Endothelial cell of umbilical vein (primary cell): Measurements from ENCODE around the gene RARA. TPM values are rescaled to one million over a fixed set of nuclear protein-coding genes. Genes with fewer than 3 reads are reported as not detected.
"Not testable (repeated sequence)": the region's sequence is repeated elsewhere in the genome, so short reads cannot be mapped to it uniquely, and the experiment has no call there.

ENCODE experiments used
- BruUV-seq: library from RNA; stranded (reverse); fragments of 400-500 nt; replicated peaks from 2 replicates; lab custom pipeline; 2021; lab: Mats Ljungman, UMichigan
- CTCF ChIA-PET: fragments of 300-600, 350-600 bp; sonication (Branson Sonifier 250); formaldehyde crosslinking; loops from one replicate; lab custom pipeline; 2021; ENCODE audit warnings: antibody characterized with exemption, inconsistent platforms; lab: Charles Lee
- POLR2A ChIA-PET: fragments of 300-600, 350-600 bp; sonication (Branson Sonifier 250); formaldehyde crosslinking; loops from one replicate; lab custom pipeline; 2021; ENCODE audit warnings: antibody characterized with exemption, inconsistent platforms; lab: Charles Lee
- DNase-seq: peaks from one replicate; pipeline ENCODE4 v3.0.0-alpha.2; 2011; ENCODE audit warnings: low read depth, low spot score
- FAIRE-seq: peaks from 2 replicates; lab custom pipeline; 2011; peaks lifted over from hg19 to GRCh38; lab: Jason Lieb, UNC
- H2AFZ ChIP-seq: 2 replicates; pipeline ENCODE4 v1.6.0; 2012; ENCODE audit warnings: low read depth, low read length, control low read depth, inconsistent platforms
- H3K27ac ChIP-seq: 2 replicates; pipeline ENCODE4 v1.5.1; 2011; ENCODE audit warnings: low read depth, mild to moderate bottlenecking, control low read depth, low read length, moderate library complexity; ENCODE audit not compliant: insufficient read depth
- H3K27me3 ChIP-seq, 2 experiments: 2 replicates each; pipeline versions ENCODE4 v1.6.0 to v1.6.1; 2011; ENCODE audit warnings: low read length in 2 of 2, mixed read lengths in 1 of 2; ENCODE audit not compliant: control insufficient read depth in 2 of 2, insufficient read depth in 2 of 2
- H3K36me3 ChIP-seq, 2 experiments: 2 replicates in 1 of 2; 3 replicates in 1 of 2; pipeline ENCODE4 v1.5.1; 2011; ENCODE audit warnings: low read length in 2 of 2, mild to moderate bottlenecking in 1 of 2, moderate library complexity in 1 of 2; ENCODE audit not compliant: control insufficient read depth in 2 of 2, insufficient read depth in 2 of 2; ENCODE audit errors: extremely low read depth in 1 of 2
- H3K4me1 ChIP-seq: 3 replicates; pipeline ENCODE4 v1.5.1; 2011; ENCODE audit warnings: mild to moderate bottlenecking, low read length; ENCODE audit not compliant: control insufficient read depth, insufficient read depth; ENCODE audit errors: extremely low read depth
- H3K4me2 ChIP-seq: 2 replicates; pipeline ENCODE4 v1.6.1; 2011; ENCODE audit warnings: low read length, control low read depth, mixed read lengths; ENCODE audit not compliant: insufficient read depth
- H3K4me3 ChIP-seq, 3 experiments: fragments of 200-600 bp in 1 of 3; sonication (generic), shearing (Covaris generic) in 1 of 3; replicated peaks in 1 of 3; 2 replicates each; pipeline ENCODE4 v1.5.1; 2011 to 2016; ENCODE audit warnings: control low read depth in 3 of 3, low read length in 3 of 3, mild to moderate bottlenecking in 2 of 3, inconsistent platforms in 1 of 3, low read depth in 1 of 3, moderate library complexity in 1 of 3; ENCODE audit not compliant: insufficient read depth in 1 of 3
- H3K79me2 ChIP-seq: 2 replicates; pipeline ENCODE4 v1.6.0; 2012; ENCODE audit warnings: low read length, inconsistent platforms; ENCODE audit not compliant: control insufficient read depth, insufficient read depth
- H3K9ac ChIP-seq: replicated peaks from 2 replicates; pipeline ENCODE3; 2011; ENCODE audit warnings: low read length, control low read depth; ENCODE audit not compliant: insufficient read depth; ENCODE audit errors: extremely low read depth
- H3K9me1 ChIP-seq: replicated peaks from 3 replicates; pipeline ENCODE4 v1.6.0; 2011; ENCODE audit warnings: mild to moderate bottlenecking, low read length; ENCODE audit not compliant: control insufficient read depth, insufficient read depth; ENCODE audit errors: extremely low read depth
- H3K9me3 ChIP-seq: replicated peaks from 2 replicates; pipeline ENCODE4 v1.5.1; 2012; ENCODE audit warnings: low read length, inconsistent platforms; ENCODE audit not compliant: control insufficient read depth, insufficient read depth
- H4K20me1 ChIP-seq: replicated peaks from 2 replicates; pipeline ENCODE3; 2011; ENCODE audit warnings: mild to moderate bottlenecking, low read length; ENCODE audit not compliant: control insufficient read depth, insufficient read depth; ENCODE audit errors: extremely low read depth
- EZH2 ChIP-seq: IDR thresholded peaks from 2 replicates; pipeline ENCODE4 v1.6.1; 2012; ENCODE audit warnings: borderline replicate concordance, low read depth, mild to moderate bottlenecking, moderate library complexity, low read length, inconsistent platforms; ENCODE audit not compliant: severe bottlenecking
- FOS ChIP-seq: IDR thresholded peaks from 2 replicates; pipeline ENCODE4 v1.6.1; 2011; ENCODE audit warnings: mild to moderate bottlenecking, low read length, moderate library complexity, borderline replicate concordance; ENCODE audit not compliant: insufficient read depth
- GATA2 ChIP-seq: IDR thresholded peaks from 2 replicates; pipeline ENCODE4 v1.7.0; 2011; ENCODE audit warnings: low read depth, mild to moderate bottlenecking, moderate library complexity, mixed read lengths, low read length; ENCODE audit not compliant: insufficient read length, insufficient read depth
- JUN ChIP-seq: IDR thresholded peaks from 2 replicates; pipeline ENCODE4 v1.6.1; 2011; ENCODE audit warnings: borderline replicate concordance, low read depth; ENCODE audit not compliant: insufficient read length, insufficient read depth
- MYC ChIP-seq: IDR thresholded peaks from one replicate; pipeline ENCODE4 v1.6.1; 2011; ENCODE audit warnings: mild to moderate bottlenecking, low read depth, low read length
- POLR2A ChIP-seq: IDR thresholded peaks from 2 replicates; pipeline ENCODE4 v1.6.1; 2012; ENCODE audit warnings: low read depth, mild to moderate bottlenecking, control low read depth, low read length
- POLR2AphosphoS5 ChIP-seq: IDR thresholded peaks from 2 replicates; pipeline ENCODE4 v1.6.1; 2012; ENCODE audit warnings: low read depth, mild to moderate bottlenecking, control low read depth, low read length, moderate library complexity; ENCODE audit not compliant: insufficient read depth
- dilution Hi-C: fragments of 300-500 bp; cut with MboI; formaldehyde crosslinking; loops from one replicate; pipeline ENCODE4 v1.15.0; 2019; ENCODE audit warnings: low sequenced_read_pairs; ENCODE audit not compliant: extremely low pct_ligation_motif_present
- intact Hi-C: fragments of 100-400 bp; cut with micrococcal nuclease; formaldehyde crosslinking; loops from one replicate; pipeline ENCODE4 v1.10.0; 2022
- polyA plus RNA-seq, 4 experiments: library from polyadenylated mRNA; depleted of rRNA in 3 of 4; stranded (reverse) in 3 of 4; unstranded in 1 of 4; fragments of >200 nt; gene quantifications; 2 replicates each; pipeline versions ENCODE4 v1.2.1 to v1.2.3, GENCODE V29; 2011 to 2012; ENCODE audit warnings: missing spikeins in 1 of 4
- total RNA-seq: library from RNA; stranded (reverse); gene quantifications from 2 replicates; pipeline ENCODE4 v1.2.3, GENCODE V29; 2021
- TF ChIP-seq, protein P1 (sequence below), 2 donors: IDR thresholded peaks; 1 replicate in 1 of 2; 2 replicates in 1 of 2; pipeline ENCODE4 v1.5.1; 2011; ENCODE audit warnings: low read length in 2 of 2, mild to moderate bottlenecking in 2 of 2, moderate library complexity in 2 of 2, control low read depth in 1 of 2, inconsistent platforms in 1 of 2, low read depth in 1 of 2; ENCODE audit not compliant: insufficient read depth in 1 of 2; ENCODE audit errors: extremely low read depth in 1 of 2
- TF ChIP-seq, protein P2 (sequence below): IDR thresholded peaks from 2 replicates; pipeline ENCODE4 v1.6.1; 2011; ENCODE audit not compliant: insufficient read depth, insufficient read length

The RARA gene
- total and polyA plus RNA-seq, 2 donors (not counting 3 experiments of a cell fraction or from before 2014, with no cell fraction given) = 11.9 to 37.8 TPM

GRCh38 chr17:40382251-40382650 is 73.3 kb downstream of the RARA start:
- no peak for TF ChIP-seq POLR2AphosphoS5
- no peak for TF ChIP-seq EZH2
- TF ChIP-seq GATA2 = no peak
- TF ChIP-seq JUN = no peak
- TF ChIP-seq POLR2A = no peak
- TF ChIP-seq, protein P1, sequence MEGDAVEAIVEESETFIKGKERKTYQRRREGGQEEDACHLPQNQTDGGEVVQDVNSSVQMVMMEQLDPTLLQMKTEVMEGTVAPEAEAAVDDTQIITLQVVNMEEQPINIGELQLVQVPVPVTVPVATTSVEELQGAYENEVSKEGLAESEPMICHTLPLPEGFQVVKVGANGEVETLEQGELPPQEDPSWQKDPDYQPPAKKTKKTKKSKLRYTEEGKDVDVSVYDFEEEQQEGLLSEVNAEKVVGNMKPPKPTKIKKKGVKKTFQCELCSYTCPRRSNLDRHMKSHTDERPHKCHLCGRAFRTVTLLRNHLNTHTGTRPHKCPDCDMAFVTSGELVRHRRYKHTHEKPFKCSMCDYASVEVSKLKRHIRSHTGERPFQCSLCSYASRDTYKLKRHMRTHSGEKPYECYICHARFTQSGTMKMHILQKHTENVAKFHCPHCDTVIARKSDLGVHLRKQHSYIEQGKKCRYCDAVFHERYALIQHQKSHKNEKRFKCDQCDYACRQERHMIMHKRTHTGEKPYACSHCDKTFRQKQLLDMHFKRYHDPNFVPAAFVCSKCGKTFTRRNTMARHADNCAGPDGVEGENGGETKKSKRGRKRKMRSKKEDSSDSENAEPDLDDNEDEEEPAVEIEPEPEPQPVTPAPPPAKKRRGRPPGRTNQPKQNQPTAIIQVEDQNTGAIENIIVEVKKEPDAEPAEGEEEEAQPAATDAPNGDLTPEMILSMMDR (IDR thresholded peaks at IDR 0.05; ENCODE audit: extremely low read depth in 1 of 2, insufficient read depth in 1 of 2, low read depth in 1 of 2, low read length in 2 of 2) = no peak
- no peak for TF ChIP-seq FOS
- no peak for TF ChIP-seq MYC
- TF ChIP-seq, protein P2, sequence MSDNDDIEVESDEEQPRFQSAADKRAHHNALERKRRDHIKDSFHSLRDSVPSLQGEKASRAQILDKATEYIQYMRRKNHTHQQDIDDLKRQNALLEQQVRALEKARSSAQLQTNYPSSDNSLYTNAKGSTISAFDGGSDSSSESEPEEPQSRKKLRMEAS = no peak
- H3K9me3 ChIP-seq = no peaks in the 10 kb centered on the region
- no peaks in the 10 kb centered on the region for H3K4me1 ChIP-seq
- H3K9me1 ChIP-seq = no peaks in the 10 kb centered on the region
- no peak overlapping the region for H3K27ac ChIP-seq
- no peaks in the 10 kb centered on the region for H3K79me2 ChIP-seq
- H3K9ac ChIP-seq = no peak overlapping the region
- DNase-seq (no peak), FAIRE-seq (no peak)
- intact Hi-C loops = no loop called here
- no peak overlapping the region for H3K4me2 ChIP-seq
- H3K36me3 ChIP-seq = no peaks in the 10 kb centered on the region
- no peaks in the 10 kb centered on the region for H4K20me1 ChIP-seq
- no peak overlapping the region for H3K4me3 ChIP-seq
- no peak overlapping the region for H2AFZ ChIP-seq
- dilution Hi-C loops = no loop called here
- CTCF ChIA-PET = interaction anchor here (1.3 to 2.0 kb wide), 3 partner anchors 33 to 178 kb away, joined by 3 to 13 read pairs (median 3); no protein-coding TSS in a partner anchor
- POLR2A ChIA-PET = interaction anchor here (0.7 kb wide), 2 partner anchors 10 to 200 kb away, joined by 3 read pairs; no protein-coding TSS in a partner anchor
- H3K27me3 ChIP-seq = no peaks in the 10 kb centered on the region
- BruUV-seq = no TSS peak

GRCh38 chr17:40386555-40386954 is 77.6 kb downstream of the RARA start:
- CTCF ChIA-PET = interaction anchor here (1.0 kb wide), 1 partner anchor 10 kb away, joined by 3 read pairs; no protein-coding TSS in a partner anchor

More at GRCh38 chr17:40386555-40386954, 77.6 kb downstream of the RARA start:
- H4K20me1 ChIP-seq, DNase-seq, H3K4me3 ChIP-seq, H3K4me1 ChIP-seq, intact Hi-C loops, H3K27ac ChIP-seq, H3K9me3 ChIP-seq, H3K27me3 ChIP-seq, H3K79me2 ChIP-seq, BruUV-seq, dilution Hi-C loops, FAIRE-seq, H2AFZ ChIP-seq, H3K4me2 ChIP-seq, H3K9ac ChIP-seq, POLR2A ChIA-PET, H3K9me1 ChIP-seq: not testable (repeated sequence)
- H3K36me3 ChIP-seq = peaks cover 2 to 28% of the 10 kb centered on the region in 2 experiments
